Brain microvascular endothelial cell (primary cell): ENCODE data around the gene GAL3ST1.
"Not testable (repeated sequence)": the region's sequence is repeated elsewhere in the genome, so short reads cannot be mapped to it uniquely, and the experiment has no call there.

Source experiments
- DNase-seq: peaks from one replicate; pipeline ENCODE4 v3.0.0-alpha.2; 2020
- H3K27ac ChIP-seq: fragments of 250-450 bp; sonication (Bioruptor Pico); 2 replicates; pipeline ENCODE4 v1.5.1; 2020; ENCODE audit warnings: mild to moderate bottlenecking, moderate library complexity
- H3K27me3 ChIP-seq: fragments of 250-450 bp; sonication (Bioruptor Pico); replicated peaks from 2 replicates; pipeline ENCODE4 v1.5.1; 2020; ENCODE audit warnings: mild to moderate bottlenecking
- H3K36me3 ChIP-seq: fragments of 250-450 bp; sonication (Bioruptor Pico); replicated peaks from 2 replicates; pipeline ENCODE4 v1.5.1; 2020; ENCODE audit warnings: mild to moderate bottlenecking
- H3K4me3 ChIP-seq: 2 replicates; pipeline ENCODE4 v1.5.1; 2011; ENCODE audit warnings: low read depth, mild to moderate bottlenecking, control low read depth, low read length, moderate library complexity
- in situ Hi-C: cut with HindIII; loops from 2 replicates; pipeline ENCODE4 v1.10.0; 2017; ENCODE audit warnings: low sequenced_read_pairs, low pct_ligation_motif_present
- TF ChIP-seq, protein P1 (sequence below): IDR thresholded peaks from 2 replicates; pipeline ENCODE4 v1.5.1; 2011; ENCODE audit warnings: low read depth, mild to moderate bottlenecking, moderate library complexity, low read length, control low read depth, inconsistent platforms; ENCODE audit errors: missing control alignments

Gene GAL3ST1

DNA sequence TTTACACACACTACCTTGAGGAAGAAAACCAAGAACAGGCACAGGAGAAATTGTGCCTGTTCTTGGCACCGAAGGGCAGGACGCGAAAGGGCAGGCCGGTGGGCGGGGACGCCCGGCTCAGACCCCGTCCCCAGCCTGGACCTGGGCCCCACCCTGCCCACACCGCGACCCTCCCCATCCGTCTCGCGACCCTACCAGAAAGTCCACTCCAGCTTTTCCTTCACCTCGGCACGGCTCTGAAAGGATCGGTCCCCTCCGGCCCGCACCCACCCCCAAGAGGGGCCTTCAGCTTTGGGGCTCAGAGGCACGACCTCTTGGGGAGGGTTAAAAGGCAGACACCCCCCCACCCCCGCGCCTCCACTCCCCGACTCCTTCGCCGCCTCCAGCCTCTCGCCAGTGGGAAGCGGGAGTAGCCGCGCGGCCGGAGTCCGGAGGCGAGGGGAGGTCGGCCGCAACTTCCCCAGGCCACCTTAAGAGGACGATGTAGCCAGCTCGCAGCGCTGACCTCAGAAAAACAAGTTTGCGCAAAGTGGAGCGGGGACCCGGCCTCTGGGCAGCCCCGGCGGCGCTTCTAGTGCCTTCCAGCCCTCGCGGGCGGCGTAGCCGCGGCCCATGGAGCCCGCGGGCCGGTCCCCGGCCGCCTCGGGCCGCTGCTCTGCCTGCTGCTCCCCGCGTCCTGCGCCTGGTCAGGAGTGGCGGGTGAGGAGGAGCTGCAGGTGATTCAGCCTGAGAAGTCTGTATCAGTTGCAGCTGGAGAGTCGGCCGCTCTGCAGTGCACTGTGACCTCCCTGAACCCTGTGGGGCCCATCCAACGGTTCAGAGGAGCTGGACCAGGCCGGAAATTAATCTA is 32.3 kb downstream of the GAL3ST1 start:
- TF ChIP-seq, protein P1, sequence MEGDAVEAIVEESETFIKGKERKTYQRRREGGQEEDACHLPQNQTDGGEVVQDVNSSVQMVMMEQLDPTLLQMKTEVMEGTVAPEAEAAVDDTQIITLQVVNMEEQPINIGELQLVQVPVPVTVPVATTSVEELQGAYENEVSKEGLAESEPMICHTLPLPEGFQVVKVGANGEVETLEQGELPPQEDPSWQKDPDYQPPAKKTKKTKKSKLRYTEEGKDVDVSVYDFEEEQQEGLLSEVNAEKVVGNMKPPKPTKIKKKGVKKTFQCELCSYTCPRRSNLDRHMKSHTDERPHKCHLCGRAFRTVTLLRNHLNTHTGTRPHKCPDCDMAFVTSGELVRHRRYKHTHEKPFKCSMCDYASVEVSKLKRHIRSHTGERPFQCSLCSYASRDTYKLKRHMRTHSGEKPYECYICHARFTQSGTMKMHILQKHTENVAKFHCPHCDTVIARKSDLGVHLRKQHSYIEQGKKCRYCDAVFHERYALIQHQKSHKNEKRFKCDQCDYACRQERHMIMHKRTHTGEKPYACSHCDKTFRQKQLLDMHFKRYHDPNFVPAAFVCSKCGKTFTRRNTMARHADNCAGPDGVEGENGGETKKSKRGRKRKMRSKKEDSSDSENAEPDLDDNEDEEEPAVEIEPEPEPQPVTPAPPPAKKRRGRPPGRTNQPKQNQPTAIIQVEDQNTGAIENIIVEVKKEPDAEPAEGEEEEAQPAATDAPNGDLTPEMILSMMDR: no peak
- Histone ChIP-seq H3K27ac (no peak overlapping the region), H3K4me3 (peak overlapping the region; percentile 26), H3K27me3 (peaks cover 14% of the 10 kb centered on the region), H3K36me3 (no peaks in the 10 kb centered on the region)
- no peak for DNase-seq
- in situ Hi-C loops: no loop called here

DNA sequence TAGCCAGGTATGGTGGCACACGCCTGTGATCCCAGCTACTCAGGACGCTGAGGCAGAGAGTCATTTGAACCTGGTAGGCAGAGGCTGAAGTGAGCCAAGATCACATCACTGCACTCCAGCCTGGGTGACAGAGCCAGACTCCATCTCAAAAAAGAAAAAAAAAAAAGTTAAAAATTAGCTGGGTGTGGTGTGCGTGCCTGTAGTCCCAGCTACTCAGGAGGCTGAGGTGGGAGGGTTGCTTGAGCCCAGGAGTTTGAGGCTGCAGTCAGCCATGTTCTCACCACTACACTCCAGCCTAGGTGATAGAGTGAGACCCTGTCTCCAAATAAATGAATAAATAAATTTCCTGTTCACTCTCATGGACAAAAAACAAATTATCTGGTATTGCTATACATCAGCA is 33.0 kb downstream of the GAL3ST1 start:
- H3K4me3 ChIP-seq, H3K36me3 ChIP-seq, in situ Hi-C loops, DNase-seq, H3K27ac ChIP-seq: not testable (repeated sequence)
- peaks cover 14% of the 10 kb centered on the region for H3K27me3 ChIP-seq

GRCh38 chr22:30539368-30539767 is 35.1 kb downstream of the GAL3ST1 start:
- in situ Hi-C loops: no loop called here
- Histone ChIP-seq H3K36me3 (no peaks in the 10 kb centered on the region), H3K4me3 (no peak overlapping the region), H3K27ac (no peak overlapping the region), H3K27me3 (peaks cover 14% of the 10 kb centered on the region)
- TF ChIP-seq, protein P1: no peak
- no peak for DNase-seq

- Histone ChIP-seq H3K27ac (no peak overlapping the region), H3K27me3 (peaks cover 13% of the 10 kb centered on the region), H3K36me3 (no peaks in the 10 kb centered on the region), H3K4me3 (no peak overlapping the region)
- peak; percentile 27 for DNase-seq
- TF ChIP-seq, protein P1: no peak
- in situ Hi-C loops: no loop called here
Measured at GRCh38 chr22:30538280-30538679, 36.2 kb downstream of the GAL3ST1 start.

GRCh38 chr22:30537083-30537731 is 37.3 kb downstream of the GAL3ST1 start:
- peaks cover 3% of the 10 kb centered on the region for H3K27me3 ChIP-seq
- no peak for DNase-seq
- H3K27ac ChIP-seq: no peak overlapping the region
- no peak overlapping the region for H3K4me3 ChIP-seq
- TF ChIP-seq, protein P1: no peak
- H3K36me3 ChIP-seq: no peaks in the 10 kb centered on the region
- in situ Hi-C loops: no loop called here

DNA sequence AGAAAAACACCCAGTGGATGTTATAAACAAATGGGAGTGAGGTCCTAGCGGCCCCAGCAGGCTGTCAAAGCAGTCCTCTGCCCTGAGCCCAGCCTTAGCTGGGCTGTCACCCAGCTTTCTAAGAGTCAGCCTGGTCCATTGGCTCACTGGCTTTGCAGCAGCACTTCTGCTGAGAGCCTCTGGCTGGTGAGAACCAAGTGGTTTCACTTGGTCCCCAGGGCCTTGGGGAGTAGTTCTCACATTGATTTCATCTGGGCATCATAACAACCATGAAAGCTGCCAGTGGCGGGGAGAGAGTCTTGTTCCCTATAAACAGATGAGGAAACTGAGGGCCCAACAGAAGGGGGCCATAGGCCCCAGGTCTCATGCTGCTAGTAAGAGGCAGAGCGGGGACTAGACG is 39.3 kb downstream of the GAL3ST1 start:
- DNase-seq: no peak
- in situ Hi-C loops: no loop called here
- TF ChIP-seq, protein P1: no peak

More for the DNA sequence above, 39.3 kb downstream of the GAL3ST1 start:
- Histone ChIP-seq H3K4me3 (no peak overlapping the region), H3K27ac (no peak overlapping the region), H3K36me3 (no peaks in the 10 kb centered on the region), H3K27me3 (no peaks in the 10 kb centered on the region)
